HG03135 (cell line): ENCODE measurements around the gene MPP4.

Source experiments
- ATAC-seq: cut with Tn5 transposase; IDR thresholded peaks from one replicate; pipeline ENCODE4 v1.9.1; 2021; ENCODE audit warnings: mild to moderate bottlenecking, moderate library complexity; ENCODE audit not compliant: unreplicated experiment

Gene MPP4

GRCh38 chr2:201631041-201631440 is 67.4 kb downstream of the MPP4 start:
- ATAC-seq: no peak

DNA sequence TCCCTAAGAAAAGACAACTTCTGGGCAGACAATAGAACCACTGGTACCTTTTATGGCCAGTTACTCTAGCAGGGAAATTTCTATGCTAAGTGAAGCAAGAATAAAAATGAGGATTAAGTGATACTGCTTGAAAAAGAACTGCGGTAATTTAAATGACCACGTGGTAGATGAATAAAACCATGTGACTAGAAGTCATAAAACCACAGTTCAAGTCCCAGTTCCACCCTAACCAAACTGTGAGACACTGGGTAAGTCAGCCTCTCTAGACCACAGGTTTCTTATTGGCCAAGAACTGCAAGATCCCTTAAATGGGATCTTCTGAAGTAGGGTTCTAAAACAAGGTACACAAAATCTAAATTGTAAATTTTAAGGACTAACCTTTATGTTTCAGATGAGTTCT is 67.9 kb downstream of the MPP4 start:
- ATAC-seq: no peak

DNA sequence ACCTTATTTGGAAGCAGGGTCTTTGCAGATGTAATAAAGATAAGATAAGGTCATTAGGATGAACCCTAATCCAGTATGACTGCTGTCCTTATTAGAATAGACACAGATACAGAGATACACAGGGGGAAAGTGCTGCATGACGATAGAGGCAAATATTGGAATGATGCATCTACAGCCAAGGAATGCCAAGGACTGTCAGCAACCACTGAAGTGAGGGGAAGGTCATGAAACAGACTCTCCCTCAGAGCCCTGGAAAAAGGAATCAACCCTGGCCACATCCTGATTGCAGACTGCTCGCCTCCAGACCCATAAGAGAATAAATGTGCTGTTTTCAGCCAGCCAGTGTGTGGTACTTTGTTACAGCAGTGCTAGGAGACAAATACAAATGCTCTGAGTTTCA is 69.9 kb downstream of the MPP4 start:
- no peak for ATAC-seq

- ATAC-seq: no peak
Measured at GRCh38 chr2:201622306-201622970, 76.0 kb downstream of the MPP4 start.

- no peak for ATAC-seq
Measured at GRCh38 chr2:201621293-201621999, 77.0 kb downstream of the MPP4 start.

DNA sequence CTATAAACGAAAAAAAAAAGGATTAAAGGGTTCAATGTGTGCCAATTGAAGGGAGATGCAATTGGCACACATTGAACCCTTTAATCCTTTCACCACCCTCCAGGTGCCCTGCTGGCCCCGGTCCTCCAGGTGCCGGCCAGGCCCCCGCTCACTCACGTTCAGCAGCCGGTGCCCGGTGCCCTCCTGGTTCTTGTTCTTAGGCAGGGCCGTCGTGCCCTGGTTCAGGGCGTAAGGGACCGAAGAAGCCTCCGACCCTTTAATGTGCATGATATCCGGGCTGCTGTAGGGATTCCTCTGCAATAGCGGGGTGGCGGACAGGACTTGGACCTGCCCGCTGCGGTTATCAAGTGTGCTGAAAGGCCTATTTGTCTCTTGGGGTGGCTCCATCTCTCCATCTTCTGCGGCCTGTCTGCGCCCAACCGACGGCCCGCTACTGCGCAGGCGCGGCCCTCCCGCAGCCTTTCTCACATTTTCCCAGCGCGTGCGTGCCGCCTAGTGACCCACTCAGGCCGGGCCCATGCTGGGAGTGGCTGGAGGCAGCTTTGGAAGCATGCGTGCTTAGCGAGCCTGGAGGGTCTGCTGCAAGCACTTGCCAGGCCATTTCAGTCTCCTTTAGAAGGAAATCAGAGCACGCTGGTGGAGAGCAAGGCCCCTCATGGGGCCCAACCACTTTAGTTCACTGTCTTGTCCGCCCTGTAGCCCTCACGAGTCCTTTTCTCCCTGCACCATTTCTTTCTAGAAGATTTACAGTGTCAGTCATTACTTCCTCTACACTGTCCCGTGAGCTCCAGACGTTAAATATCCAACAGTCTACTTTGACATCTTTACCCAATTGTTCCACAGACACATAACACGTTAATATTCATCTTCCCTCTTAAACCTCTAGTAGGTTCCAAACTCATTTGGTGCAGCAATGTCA is 79.4 kb downstream of the MPP4 start:
- no peak for ATAC-seq

DNA sequence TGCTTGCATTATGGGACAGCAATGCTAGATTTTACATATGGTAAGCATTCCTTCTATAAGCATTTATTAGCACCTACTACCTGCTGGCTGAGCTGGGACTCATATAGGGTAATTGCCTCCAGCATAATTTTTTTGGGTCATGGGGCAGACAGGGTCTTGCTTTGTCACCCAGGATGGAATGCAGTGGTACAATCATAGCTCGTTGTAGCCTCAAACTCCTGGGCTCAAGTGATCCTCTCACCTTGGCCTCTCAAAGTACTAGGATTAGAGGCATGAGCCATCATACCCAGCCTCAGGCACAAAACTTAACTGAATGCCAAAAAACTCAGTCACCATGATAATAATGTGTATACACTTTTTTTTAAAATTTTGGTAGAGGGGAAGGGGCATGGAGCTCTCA is 90.4 kb downstream of the MPP4 start:
- ATAC-seq: no peak

GRCh38 chr2:201607568-201607967 is 90.9 kb downstream of the MPP4 start:
- ATAC-seq: no peak

- no peak for ATAC-seq
Measured at GRCh38 chr2:201600906-201601305, 97.5 kb downstream of the MPP4 start.

DNA sequence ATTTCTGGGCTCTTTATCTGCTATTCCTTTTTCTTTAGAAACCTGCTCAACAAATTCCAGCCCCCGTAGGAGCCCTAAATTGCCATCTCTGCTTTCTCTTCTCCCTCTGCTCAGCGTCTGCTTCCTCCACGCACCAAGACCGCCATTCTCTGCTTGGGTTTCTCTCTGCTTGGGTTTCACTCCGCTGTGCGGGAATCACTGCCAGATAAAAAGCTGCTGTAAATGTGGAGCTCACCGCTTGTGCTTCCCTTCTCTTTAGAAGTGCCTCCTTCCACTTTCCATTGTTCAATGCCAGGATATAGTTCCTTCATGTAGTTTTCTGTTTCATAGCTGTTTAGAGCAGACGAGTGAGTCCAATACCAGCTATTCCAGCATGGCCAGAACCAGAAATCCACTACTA is 101.0 kb downstream of the MPP4 start:
- no peak for ATAC-seq
